Measurements from ENCODE around the gene ZKSCAN4.

Gene ZKSCAN4

DNA sequence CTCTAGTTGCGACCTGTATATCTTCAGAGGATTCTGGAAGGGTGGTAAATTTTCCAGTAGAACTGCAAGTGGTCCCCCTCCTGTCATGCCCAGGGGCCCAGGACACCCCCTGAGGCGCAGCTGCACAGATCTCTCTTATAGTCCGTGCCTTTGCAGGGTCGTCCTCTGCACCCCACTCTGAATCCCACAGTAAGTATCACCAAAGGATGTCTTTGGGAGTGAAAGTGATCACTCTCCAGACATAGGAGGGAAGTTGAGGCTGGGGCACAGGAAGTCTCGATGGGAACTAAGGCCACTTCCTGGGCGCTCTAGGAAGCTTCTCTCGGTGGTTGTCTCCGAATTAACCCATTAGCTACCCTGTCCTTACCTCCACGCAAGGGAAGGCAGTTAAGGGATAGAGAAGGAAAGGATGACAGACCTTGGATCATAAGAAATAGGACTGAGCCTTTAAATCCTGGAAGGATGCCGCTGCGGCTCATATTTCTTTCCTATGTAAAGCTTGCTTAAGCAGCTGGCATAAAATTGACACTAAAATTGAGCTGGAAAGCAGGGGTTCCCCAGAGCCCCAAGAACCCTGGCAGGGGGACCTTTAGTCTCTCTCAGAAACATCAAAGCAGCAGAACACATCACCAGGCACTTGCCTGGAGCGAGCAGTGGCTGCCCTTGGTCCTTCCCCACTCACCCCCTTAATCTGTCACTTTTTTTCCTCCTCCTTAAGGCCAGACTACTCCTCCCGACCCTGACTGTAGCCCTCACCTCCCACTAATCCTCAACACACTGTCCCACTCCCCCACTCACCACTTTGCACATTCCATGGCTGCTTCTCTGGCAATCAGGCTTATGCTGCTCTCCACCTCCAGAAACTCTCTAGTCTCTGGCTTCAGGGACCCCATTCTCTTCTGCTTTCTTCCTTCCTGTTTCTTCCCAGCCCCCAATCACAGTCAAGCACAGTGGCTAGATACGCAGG is at the start of gene ZKSCAN4:
ZKSCAN4 (minus strand) TSS at position 261 of the 967 bp plus-strand sequence. CDS start 289 bp downstream, outside the sequence.
- peak; percentile 47 for DNase-seq (ENCODE audit: low spot score)

DNA sequence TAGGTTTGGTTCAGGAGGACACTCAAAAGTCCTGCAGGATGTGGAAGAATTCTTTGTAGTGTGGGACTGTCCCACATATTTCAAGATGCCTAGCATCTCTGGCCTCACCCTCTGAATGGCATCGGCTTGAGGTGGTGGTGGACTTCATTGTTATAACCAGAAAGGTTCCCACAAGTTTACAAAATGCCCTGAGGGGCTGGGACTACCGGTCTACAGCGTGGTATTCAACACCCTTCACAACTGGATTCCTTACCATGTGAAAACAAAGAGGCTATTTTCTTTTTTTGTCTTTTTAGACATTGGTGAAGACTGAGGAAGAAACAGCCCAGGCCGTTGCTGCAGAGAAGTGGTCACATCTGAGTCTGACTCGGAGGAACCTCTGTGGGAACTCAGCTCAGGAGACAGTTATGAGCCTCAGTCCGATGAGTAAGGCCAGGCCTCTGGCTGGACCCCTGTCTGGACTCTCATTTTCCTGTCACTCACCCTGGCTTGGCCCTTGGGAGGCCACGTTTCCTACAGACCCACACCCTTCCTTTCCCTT is 44.5 kb upstream of the ZKSCAN4 start:
- DNase-seq (ENCODE audit: low spot score): no peak

DNA sequence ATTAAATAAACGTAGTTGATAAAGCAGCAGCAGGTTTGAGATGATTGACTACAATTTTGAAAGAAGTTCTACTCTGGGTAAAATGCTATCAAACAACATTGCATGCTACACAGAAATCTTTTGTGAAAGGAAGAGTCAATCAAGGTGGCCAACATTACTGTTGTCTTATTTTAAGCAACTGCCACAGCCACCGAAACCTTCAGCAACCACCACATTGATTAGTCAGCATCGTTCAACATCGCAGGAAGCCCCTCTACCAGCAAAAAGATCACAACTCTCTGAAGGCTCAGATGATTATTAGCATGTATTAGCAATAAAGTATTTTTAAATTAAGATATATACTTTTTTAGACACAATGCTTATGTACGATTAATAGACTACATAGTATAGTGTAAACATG is 43.3 kb upstream of the ZKSCAN4 start:
- no peak for DNase-seq (ENCODE audit: low spot score)

DNA sequence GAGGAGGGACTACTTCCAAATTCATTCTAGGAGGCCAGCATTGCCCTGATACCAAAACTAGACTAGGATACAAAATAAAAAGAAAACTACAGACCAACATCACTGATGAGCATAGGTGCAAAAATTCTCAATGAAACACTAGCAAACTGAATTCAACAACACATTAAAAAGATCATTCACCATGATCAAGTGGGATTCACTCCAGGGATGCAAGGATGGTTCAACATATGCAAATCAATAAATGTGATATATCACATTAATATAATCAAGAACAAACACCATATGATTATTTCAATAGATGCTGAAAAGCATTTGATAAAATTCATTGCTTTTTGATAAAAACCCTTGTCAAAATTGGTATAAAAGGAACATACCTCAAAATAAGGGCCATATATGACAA is 39.5 kb upstream of the ZKSCAN4 start:
- no peak for DNase-seq (ENCODE audit: low spot score)

DNA sequence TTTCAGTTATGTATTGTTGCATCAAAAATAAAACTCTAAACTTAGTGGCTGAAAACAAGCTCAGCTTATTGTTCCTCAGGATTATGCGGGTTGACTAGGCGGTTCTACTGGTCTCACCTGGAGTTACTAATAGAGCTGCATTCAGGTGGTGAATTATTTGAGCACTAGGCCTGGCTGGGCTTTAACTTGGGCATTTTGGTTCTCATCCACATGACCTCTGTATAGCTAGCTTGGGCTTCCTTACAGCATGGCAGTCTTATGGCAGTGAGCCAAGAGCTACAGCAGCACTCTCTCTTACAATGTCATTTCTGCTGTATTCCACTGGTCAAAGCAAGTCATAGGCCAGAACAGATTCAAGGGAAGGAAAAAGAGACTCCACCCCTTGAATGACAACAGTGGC is 30.9 kb upstream of the ZKSCAN4 start:
- DNase-seq (ENCODE audit: low spot score): no peak

DNA sequence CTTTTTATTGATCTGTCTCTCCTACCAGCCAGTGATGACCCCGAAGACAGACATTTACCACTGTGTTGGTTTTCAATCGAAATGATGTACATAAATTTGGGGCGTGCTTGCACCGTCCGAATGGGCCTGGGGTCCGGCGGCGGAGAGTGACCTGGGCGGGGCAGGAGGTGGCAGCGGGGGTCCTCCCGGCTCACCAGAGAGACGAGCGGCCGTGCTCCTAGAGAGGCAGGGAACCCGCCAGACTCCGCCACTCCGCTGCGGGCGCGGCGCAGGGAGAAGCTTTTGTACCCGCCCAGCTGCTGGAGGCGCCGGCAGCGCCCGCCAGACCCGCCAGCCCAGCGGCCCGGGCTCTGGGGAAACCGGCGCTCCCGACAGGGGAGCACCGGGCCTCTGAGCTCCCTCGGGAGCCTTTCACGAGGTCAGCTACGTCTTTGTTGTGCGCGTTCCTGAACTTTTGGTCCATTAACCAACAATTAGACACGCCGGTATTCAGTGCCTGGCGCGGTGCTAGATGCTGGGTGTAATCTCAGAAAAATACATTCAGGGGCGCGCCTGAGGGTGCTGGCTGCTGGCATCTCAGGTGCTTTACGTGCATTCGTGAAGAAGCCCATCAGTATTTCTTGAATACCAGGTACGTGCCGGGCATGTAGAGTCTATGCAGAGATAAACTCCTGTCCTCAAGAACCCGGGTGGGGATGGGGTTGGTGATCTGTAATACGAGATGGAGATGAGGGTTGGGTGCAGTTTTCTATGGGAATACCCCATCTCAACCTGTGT is 29.4 kb upstream of the ZKSCAN4 start, which contains the start of gene PGBD1:
PGBD1 (plus strand) TSS at position 285 of the 777 bp plus-strand sequence. CDS start 2,242 bp downstream, outside the sequence.
- DNase-seq (ENCODE audit: low spot score): peak; percentile 40

DNA sequence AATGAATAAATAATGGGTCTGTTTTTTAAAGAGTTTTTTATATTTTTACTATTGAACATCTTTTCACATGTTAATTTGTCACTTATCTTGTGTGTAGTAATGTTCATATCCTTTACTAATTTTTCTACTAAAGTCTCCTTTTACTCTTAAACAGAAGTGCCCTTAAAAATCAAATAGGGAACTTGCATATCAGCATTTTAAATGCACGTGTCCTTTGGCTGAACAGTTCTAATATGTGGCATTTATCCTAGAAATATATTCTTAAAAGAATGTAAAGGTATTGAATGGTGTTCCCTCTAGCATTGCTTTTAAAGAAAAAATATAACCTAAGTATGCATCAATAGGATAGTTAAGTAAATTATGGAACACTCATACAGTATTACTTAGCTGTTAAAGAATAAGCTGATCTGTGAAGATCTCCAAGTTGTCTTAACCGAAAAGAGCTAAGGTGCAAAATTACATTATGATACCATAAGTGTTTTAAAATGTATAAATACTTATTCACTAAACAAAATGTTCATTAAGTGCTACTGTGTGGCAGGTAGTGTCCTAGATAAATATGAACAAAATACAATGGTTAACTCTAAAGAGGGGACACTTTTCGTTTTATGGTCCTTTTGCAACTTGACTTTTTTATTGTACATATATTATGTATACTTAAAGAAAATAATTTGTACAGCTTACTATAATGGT is 28.7 kb upstream of the ZKSCAN4 start:
- no peak for DNase-seq (ENCODE audit: low spot score)

DNA sequence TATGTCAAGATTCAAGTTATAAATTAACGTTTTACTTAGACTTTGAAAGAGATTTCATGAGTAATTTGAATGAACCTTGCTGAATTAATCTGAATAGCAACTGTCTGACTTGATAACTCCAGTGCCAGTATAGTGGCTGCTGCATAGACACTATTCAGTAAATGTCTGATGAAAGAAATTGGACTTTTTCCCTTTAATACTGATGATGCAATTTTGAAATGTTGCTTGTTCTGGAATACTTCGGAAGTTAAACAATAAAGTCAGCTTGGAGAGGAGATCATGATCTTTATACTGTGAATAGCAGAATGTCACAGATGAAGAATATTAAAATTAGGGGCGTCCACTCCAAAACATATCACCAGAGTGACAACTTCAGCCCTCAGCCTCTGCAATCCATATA is 25.7 kb upstream of the ZKSCAN4 start:
- no peak for DNase-seq (ENCODE audit: low spot score)

DNA sequence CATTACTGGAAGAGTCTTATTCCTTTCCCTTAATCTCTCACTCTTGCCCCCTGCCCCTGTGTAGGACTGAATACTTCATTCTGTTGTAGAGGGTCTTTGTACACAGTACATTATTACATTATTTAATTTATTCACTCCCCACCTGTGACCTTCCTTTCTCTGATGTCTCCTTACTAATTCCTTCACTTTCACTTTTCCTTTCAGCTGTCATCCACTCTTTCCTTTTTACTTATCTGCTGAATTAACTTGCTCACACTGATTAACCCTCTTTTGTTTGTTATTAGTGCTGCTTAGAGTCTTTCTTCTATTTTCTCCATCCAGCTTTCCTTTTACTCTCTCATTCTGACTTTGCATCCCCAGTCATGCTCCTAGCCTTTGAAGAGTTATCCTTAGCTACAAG is 22.8 kb upstream of the ZKSCAN4 start:
- DNase-seq (ENCODE audit: low spot score): no peak

DNA sequence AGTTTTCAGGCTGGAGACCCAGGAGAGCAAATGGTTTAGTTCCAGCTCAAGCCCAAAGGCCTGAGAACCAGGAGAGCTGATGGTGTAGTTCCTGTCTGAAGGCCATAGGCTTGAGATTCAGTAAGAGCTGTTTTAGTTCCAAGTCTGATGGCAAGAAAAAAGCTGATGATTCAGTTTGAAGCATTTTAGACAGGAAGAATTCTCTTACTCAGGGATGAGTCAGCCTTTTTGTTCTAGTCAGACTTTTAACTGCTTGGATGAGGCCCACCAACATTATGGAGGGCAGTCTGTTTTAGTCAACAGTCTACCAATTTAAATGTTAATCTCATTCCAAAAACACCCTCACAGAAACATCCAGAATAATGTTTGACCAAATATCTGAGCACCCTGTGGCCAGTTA is 17.4 kb upstream of the ZKSCAN4 start:
- no peak for DNase-seq (ENCODE audit: low spot score)

DNA sequence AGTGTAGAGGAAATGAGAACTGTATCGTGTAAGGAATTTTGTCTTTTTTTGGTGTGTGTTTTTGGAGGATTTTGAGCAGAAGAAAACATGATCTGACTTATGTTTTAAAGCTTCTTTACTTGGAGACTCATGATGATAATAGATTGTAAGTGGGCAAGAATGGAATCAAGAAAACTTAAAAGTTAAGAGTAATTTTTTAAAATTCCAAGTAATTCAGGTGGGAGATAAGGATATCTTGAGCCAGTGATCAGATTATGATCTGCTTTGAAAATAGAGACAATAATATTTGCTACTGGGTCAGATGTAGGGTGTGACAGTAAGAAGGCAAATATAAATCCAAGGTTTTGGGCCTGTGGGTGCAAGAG is 15.6 kb upstream of the ZKSCAN4 start:
- no peak for DNase-seq (ENCODE audit: low spot score)

DNA sequence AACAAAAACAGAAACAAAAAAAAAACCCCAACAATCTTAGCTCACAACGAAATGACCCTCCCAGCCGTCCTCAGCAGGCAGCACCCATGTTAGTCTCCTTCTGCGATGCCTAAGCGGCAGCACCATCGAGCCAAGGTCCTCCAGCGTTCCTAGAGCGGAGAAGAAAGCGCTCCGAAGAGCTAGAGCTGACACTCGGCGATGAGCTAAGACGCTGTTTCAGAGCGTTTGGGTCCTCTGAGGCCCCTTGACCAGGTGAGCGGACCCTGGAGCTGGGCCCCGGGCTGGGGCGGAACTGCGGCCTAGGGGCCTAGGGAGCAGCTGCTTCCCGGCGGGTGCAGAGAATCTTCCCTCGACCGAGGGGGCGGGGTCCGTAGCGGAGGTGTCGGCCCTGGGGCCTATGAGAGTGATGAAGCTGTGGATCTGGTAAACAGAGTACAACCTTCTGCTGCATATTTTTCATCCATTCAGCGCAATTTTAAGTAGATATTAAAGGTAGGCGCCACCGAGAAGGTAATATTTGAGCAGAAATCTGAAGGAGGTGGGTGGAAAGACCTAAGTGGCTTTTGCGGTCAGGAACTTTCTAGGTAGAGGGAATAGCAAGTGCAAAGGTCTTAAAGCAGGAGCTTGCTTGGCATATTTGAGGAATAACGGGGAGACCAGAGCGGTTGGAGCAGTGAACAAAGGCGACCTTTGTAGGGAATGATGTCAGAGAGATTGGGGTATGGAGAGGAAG is 15.1 kb upstream of the ZKSCAN4 start, which contains the start of gene ZSCAN26:
ZSCAN26 (plus strand) TSS at position 182 of the 733 bp plus-strand sequence. CDS start 4,777 bp downstream, outside the sequence.
- DNase-seq (ENCODE audit: low spot score): peak; percentile 54

DNA sequence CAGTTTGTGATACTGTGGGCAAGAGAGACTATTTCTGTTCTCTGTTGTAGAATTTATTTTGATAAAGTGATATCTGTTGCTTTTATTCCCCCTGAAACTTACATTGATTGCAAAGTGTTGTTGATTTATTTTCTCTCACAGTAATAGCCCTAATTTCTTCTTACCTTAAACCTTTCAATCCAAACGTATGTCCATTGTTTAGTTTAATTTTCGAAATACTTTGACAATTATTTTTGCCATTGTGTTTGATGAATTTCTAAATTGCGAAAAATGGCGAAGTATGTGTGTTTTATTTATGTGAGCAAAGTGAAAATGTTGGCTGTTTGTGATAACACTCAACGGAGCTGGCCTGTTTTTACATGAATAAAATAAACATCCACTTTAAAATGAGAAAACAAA is 14.5 kb upstream of the ZKSCAN4 start:
- no peak for DNase-seq (ENCODE audit: low spot score)

DNA sequence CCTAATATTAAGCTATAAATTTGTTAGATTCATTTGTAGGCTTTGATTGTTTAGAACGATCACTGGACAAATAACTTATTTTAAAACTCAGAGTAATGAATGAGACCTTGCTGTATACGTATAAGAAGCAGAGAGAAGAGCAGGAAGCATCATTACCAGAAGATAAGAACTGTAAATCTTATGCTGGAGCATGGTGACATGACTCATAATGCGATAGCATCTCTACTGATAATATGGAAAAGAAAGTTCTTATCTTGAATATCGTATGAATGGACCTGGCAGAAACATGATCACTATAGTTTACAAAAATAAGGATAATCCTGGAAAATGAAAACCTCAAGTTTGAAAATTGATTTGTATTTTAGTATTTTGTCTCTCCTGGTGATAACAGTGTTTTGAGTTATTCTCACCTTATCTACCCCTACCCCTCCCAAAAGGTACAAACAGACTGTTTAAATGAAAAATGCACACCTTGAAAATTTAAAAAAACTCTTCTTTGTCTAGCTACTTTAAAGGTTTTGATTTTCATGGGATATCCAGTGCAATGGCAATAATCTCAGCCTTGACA is 12.8 kb upstream of the ZKSCAN4 start:
- DNase-seq (ENCODE audit: low spot score): no peak

DNA sequence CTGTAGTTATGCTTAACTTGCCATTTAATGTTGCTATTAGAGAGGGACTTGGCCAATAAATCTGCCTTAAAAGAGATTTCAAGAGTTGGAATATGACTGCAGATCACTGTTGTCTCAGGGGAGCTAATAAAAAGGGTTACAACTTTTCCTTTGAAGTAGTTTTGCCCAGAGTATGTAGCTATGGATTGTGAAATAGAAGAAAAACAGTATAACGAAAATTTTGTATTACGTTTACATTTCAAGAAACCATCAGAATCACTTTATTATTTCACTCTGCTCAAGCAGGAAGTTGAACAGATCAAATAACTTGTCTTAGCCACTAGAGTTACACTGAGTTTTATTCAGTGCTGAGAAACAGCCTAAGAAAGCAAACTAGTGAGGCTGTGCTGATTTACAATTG is 11.9 kb upstream of the ZKSCAN4 start:
- no peak for DNase-seq (ENCODE audit: low spot score)

DNA sequence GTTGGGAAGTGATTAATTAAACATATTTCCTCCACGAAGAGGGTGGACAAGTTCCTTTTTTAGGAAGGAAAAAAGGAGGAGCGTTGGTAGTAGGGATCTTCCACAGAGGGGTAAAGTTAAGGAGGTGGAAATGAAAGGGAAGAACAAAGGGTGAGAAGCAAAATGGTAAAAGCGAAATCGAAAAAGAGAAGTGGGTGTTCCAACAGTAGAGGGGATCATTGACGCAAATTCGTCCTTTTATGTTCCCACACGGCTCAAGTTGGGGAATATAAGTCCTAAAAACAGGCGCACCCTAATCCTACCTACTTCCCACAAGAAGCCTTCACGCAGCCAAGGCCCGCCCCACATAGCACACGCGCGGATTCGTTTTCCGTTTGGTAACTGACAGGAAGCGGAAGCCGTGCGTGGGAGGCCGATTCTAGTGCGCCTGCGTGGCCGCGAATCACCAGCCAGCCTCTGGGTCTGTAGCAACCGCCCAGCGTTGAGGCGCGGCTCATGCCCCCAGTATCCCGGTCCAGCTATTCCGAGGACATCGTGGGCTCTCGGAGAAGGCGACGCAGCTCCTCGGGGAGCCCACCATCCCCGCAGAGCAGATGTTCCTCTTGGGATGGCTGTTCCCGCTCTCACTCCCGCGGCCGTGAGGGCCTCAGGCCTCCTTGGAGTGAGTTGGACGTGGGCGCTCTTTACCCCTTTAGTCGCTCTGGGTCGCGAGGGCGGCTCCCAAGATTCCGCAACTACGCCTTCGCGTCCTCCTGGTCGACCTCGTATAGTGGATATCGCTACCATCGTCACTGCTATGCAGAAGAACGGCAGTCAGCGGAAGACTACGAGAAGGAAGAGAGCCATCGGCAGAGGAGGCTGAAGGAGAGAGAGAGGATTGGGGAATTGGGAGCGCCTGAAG is 7.1 kb upstream of the ZKSCAN4 start, which contains the start of gene NKAPL:
NKAPL (plus strand) TSS at position 421 of the 901 bp plus-strand sequence; CDS start at position 496, 75 bp downstream.
- DNase-seq (ENCODE audit: low spot score): no peak

DNA sequence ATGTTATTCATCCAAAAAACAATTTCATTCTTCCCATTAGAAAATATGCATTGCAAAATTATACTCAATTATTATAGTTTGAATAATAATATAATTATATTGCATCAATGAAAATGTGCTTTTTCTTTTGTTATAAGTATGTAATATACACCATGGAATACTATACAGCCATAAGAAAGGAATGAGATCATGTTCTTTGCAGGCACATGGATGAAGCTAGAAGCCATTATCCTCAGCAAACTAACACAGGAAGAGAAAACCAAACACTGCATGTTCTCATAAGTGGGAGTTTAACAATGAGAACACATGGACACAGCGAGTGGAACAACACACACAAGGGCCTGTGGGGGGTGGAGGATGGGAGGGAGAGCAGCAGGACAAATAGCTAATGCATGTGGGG is 5.0 kb upstream of the ZKSCAN4 start:
- DNase-seq (ENCODE audit: low spot score): no peak

DNA sequence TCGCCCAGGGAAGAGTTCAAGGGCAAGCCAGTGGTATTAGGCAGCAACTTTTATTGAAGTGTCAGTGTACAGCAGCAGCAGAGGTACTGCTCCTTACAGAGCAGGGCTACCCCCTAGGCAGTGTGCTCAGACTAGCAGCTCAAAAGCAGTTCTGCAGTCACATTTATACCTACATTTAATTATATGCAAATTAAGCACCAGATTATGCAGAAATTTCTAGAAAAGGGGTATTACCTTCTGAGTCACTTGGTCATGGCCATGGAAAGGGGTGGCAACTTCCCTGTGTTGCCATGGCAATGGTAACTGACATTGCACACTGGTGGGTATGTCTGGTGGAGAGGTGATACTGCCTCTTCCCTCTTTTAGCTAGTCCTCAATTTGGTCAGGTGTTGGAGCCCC is 2.1 kb upstream of the ZKSCAN4 start:
- DNase-seq (ENCODE audit: low spot score): no peak

DNA sequence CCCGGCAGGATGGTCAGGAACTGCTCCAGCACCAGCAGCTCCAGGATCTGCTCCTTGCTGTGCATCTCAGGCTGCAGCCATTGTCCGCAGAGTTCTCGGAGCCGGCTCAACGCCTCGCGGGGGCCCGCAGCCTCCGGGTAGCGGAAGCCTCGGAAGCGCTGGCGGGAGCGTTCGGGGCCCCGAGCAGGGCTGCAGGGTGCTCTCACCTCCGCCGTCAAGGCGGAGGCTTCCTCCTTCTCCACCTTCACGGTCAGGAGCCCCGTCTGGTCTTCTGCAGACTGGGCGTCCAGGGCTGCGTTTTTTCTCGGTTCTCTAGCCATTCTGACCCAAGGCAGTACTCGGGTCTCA is 434 bp downstream of the ZKSCAN4 start:
- DNase-seq (ENCODE audit: low spot score): no peak

DNA sequence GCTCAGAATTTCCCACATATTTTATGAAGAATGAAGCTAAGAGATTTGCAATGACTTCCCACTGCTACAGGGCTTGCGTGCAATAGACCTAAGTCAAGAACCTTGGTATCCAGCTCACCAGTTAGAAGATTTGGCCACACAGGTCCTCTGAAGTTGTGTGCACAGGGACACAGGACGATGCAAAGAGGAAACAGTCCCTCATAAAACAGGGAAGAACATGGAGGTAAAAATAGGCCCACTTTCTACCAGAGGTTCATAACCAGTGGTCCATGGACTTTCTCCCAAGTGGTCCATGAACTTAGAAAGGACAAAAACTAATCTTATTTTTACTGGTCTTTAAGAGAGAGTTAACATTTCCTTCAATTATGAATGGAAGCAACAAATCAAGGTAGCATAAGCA is 1.3 kb downstream of the ZKSCAN4 start:
- DNase-seq (ENCODE audit: low spot score): no peak

Measured in HuH-7.5 (cell line).